Stimulated activated CD4-positive, alpha-beta T cell treated with anti-CD3 and anti-CD28 coated beads, Interleukin-2, amount 100 ng/mL, for 4 hours (primary cell): Measurements from ENCODE around the gene RAC2.

ENCODE experiments used
- DNase-seq: peaks from one replicate; pipeline ENCODE4 v3.0.0-alpha.2; 2020; ENCODE audit warnings: low read depth

The RAC2 gene

DNA sequence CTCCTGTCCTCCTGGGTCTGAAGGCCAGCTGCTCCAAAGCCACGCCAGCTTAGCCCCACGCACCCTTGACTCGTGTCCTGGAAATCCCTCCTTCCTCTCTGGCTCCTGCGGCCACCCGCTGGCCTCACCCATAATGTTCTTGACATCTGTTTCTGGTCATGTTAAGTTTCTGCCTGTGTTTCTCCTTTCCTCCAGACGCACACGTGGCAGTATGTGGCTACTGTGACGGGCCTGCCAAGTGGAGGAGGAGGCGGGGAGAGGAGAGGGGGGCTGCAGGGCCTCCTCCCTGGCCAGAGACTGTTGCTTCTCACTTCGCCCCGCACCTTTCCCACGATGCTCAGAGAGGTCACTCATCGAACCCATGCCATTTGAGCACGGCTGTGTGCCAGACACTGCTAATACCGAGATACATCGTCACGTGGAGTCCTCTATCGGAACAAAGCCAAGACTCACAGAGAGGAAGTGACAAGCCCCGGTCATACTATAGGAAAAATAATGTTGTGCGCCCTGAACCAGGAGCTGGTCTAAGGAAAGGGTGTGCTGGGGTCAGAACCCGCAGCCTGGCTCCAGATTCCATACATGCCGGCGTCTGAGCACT lies 67.5 kb downstream of the RAC2 start:
- DNase-seq, result no peak

DNA sequence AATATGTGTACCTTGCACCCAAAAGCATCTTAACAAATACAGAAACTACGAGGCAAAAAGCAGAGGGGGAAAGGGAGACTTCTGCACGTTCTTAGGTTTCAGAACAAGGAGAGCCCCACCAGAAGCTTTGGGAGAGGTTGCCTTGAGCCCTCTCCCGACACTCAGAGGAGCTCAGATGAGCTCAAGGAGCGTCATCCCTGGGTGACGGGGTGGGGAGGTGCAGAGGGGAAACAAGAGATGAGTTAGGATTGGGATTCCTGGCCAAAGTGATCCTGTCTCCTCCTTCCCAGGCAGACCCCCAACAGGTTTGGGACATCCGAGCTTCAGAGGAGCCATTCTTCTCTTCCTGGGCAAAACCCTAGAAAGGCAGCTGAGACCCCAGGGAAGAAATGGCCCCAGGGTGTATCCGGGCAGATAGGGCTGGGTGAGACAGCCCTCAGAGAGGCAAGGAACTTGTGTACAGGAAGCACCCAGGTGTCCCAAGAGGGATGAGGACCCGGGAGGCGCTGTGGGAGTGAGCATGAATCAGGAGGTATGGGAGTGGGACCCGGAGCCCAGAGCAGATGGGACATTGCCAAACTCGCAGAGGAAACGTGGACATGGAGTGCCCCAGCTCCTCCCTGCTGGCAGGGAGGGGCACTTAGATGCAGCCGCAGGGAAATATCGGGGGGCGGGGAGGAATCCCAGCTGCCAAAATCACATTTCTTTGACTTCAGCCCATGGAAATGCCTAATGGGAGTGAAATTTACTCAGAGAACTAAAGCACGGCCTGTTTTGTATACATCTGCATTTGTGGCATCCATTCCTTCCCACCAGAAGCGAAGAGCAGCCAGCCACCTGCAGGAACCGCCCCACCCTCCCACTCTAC lies 68.4 kb downstream of the RAC2 start:
- DNase-seq, result no peak
